ENCODE results near the gene MCF2L2. TPM values are rescaled to one million over a fixed set of nuclear protein-coding genes. Genes with fewer than 3 reads are reported as not detected.

Gene MCF2L2
- total RNA-seq, 1 donor: under 0.01 TPM

- no peaks in the 10 kb centered on the region for H4K20me1 ChIP-seq (ENCODE audit: insufficient read depth, low read length)
- no peak for DNase-seq (ENCODE audit: insufficient read length, low spot score, missing footprints)
- no peaks in the 10 kb centered on the region for H3K79me2 ChIP-seq (ENCODE audit: insufficient read depth, low read length)
- H3K4me2 ChIP-seq (ENCODE audit: insufficient read depth, low read length): no peak overlapping the region
- peaks cover 19% of the 10 kb centered on the region for H3K27me3 ChIP-seq (ENCODE audit: insufficient read depth, low read length)
- H3K27ac ChIP-seq (ENCODE audit: low read depth, low read length): no peak overlapping the region
- no peaks in the 10 kb centered on the region for H3K36me3 ChIP-seq (ENCODE audit: insufficient read depth, low read length)
- no peak overlapping the region for H2AFZ ChIP-seq (ENCODE audit: low read length)
- peaks cover 14% of the 10 kb centered on the region for H3K4me1 ChIP-seq (ENCODE audit: insufficient read depth, low read length)
- no peak for TF ChIP-seq CTCF (IDR thresholded peaks at IDR 0.05; ENCODE audit: extremely low read depth, low read depth, low read length)
- H3K4me3 ChIP-seq (ENCODE audit: insufficient read depth, low read length): no peak overlapping the region
- H3K9me3 ChIP-seq (ENCODE audit: low read depth, low read length): no peaks in the 10 kb centered on the region
Measured at GRCh38 chr3:183182732-183183610, 245.4 kb downstream of the MCF2L2 start.

GRCh38 chr3:183182073-183182472, 246.3 kb downstream of the MCF2L2 start:
- Histone ChIP-seq H3K9me3 (ENCODE audit: low read depth, low read length) (no peaks in the 10 kb centered on the region), H3K36me3 (ENCODE audit: insufficient read depth, low read length) (no peaks in the 10 kb centered on the region), H4K20me1 (ENCODE audit: insufficient read depth, low read length) (no peaks in the 10 kb centered on the region), H3K4me2 (ENCODE audit: insufficient read depth, low read length) (no peak overlapping the region), H3K4me3 (ENCODE audit: insufficient read depth, low read length) (no peak overlapping the region), H3K27ac (ENCODE audit: low read depth, low read length) (no peak overlapping the region), H3K4me1 (ENCODE audit: insufficient read depth, low read length) (peaks cover 14% of the 10 kb centered on the region), H3K79me2 (ENCODE audit: insufficient read depth, low read length) (no peaks in the 10 kb centered on the region), H3K27me3 (ENCODE audit: insufficient read depth, low read length) (peaks cover 22% of the 10 kb centered on the region), H2AFZ (ENCODE audit: low read length) (no peak overlapping the region)
- DNase-seq (ENCODE audit: insufficient read length, low spot score, missing footprints): no peak
- TF ChIP-seq CTCF (IDR thresholded peaks at IDR 0.05; ENCODE audit: extremely low read depth, low read depth, low read length): no peak

DNA sequence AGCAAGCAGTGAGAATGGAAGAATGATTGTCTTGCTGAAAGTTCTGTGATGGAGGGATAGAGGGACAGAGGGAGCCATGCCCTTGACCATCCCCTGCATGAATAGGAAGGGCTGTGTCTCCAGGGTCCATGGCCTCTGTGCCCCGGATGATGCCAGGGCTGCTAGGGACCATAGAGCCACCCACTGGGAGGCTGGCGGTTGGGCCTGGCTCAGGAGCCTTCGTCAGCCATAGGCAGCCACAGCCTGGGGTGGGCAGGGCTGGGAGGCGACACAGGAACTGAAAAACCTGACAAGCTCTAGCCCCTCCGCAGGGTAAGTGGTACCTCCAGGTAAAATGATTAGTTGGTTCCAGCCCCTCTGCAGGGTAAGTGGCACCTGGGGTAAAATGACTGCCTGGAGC, 246.8 kb downstream of the MCF2L2 start:
- DNase-seq (ENCODE audit: insufficient read length, low spot score, missing footprints): peak; percentile 73
- Histone ChIP-seq H3K27ac (ENCODE audit: low read depth, low read length) (no peak overlapping the region), H4K20me1 (ENCODE audit: insufficient read depth, low read length) (no peaks in the 10 kb centered on the region), H3K4me3 (ENCODE audit: insufficient read depth, low read length) (no peak overlapping the region), H3K4me2 (ENCODE audit: insufficient read depth, low read length) (no peak overlapping the region), H3K36me3 (ENCODE audit: insufficient read depth, low read length) (no peaks in the 10 kb centered on the region), H3K9me3 (ENCODE audit: low read depth, low read length) (no peaks in the 10 kb centered on the region), H3K27me3 (ENCODE audit: insufficient read depth, low read length) (peaks cover 24% of the 10 kb centered on the region), H2AFZ (ENCODE audit: low read length) (no peak overlapping the region), H3K4me1 (ENCODE audit: insufficient read depth, low read length) (peaks cover 14% of the 10 kb centered on the region), H3K79me2 (ENCODE audit: insufficient read depth, low read length) (no peaks in the 10 kb centered on the region)
- no peak for TF ChIP-seq CTCF (IDR thresholded peaks at IDR 0.05; ENCODE audit: extremely low read depth, low read depth, low read length)

DNA sequence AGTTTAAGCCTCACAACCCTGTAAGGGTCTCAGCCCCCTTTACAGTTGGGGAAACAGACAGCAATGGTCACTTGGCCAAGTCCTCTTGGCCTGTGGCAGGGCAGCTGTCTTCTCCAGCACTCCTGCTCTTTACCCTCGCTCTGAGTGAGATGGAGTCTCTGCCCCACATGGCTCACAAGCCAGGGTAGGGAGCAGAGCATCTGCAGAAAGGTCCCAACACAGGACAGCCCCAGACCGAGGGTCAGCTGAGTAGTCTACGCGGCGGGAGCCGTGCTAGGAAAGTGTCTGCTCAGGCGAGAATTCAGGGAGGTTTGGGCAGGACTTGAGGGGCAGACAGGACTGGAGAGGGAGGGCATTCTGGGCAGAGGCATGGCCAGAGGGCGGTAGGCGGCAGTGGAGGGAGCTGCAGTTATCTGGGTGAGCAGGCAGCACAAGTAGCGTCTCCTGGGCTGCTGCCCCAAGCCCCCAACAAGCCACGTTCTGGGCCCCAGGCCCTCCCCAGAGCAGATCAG, 247.6 kb downstream of the MCF2L2 start:
- DNase-seq (ENCODE audit: insufficient read length, low spot score, missing footprints): no peak

More for the DNA sequence above, 247.6 kb downstream of the MCF2L2 start:
- H3K27ac ChIP-seq (ENCODE audit: low read depth, low read length): no peak overlapping the region
- H3K9me3 ChIP-seq (ENCODE audit: low read depth, low read length): no peaks in the 10 kb centered on the region
- no peak overlapping the region for H3K4me2 ChIP-seq (ENCODE audit: insufficient read depth, low read length)
- H3K27me3 ChIP-seq (ENCODE audit: insufficient read depth, low read length): peaks cover 26% of the 10 kb centered on the region
- H4K20me1 ChIP-seq (ENCODE audit: insufficient read depth, low read length): no peaks in the 10 kb centered on the region
- no peak overlapping the region for H3K4me3 ChIP-seq (ENCODE audit: insufficient read depth, low read length)
- no peaks in the 10 kb centered on the region for H3K79me2 ChIP-seq (ENCODE audit: insufficient read depth, low read length)
- H2AFZ ChIP-seq (ENCODE audit: low read length): no peak overlapping the region
- peaks cover 14% of the 10 kb centered on the region for H3K4me1 ChIP-seq (ENCODE audit: insufficient read depth, low read length)
- H3K36me3 ChIP-seq (ENCODE audit: insufficient read depth, low read length): no peaks in the 10 kb centered on the region
- no peak for TF ChIP-seq CTCF (IDR thresholded peaks at IDR 0.05; ENCODE audit: extremely low read depth, low read depth, low read length)

Measured in osteoblast (primary cell).